Prostate gland (tissue), 2 donors: ENCODE results near the gene DLX4.

ENCODE experiments used
- CTCF ChIP-seq, 4 experiments: fragments of 200-600 bp in 2 of 4; fragments of 450-650 bp in 2 of 4; sonication (generic) in 2 of 4; IDR thresholded peaks; 1 replicate in 3 of 4; 2 replicates in 1 of 4; pipeline ENCODE4 v1.5.1; 2016 to 2019; ENCODE audit warnings: antibody characterized with exemption in 4 of 4, mild to moderate bottlenecking in 2 of 4, moderate library complexity in 2 of 4
- POLR2A ChIP-seq: fragments of 450-650 bp; IDR thresholded peaks from one replicate; pipeline ENCODE4 v1.6.1; 2016; ENCODE audit warnings: antibody characterized with exemption, mild to moderate bottlenecking
- POLR2AphosphoS5 ChIP-seq: sonication (generic); formaldehyde crosslinking; IDR thresholded peaks from one replicate; pipeline ENCODE4 v1.6.1; 2017; ENCODE audit warnings: antibody characterized with exemption

- TF ChIP-seq CTCF (IDR thresholded peaks at IDR 0.05) (no peak), POLR2A (no peak), POLR2AphosphoS5 (no peak)
These were observed 52.8 kb downstream of the DLX4 start for GRCh38 chr17:50021681-50022370.
